Fibroblast of skin of scalp (primary cell): ENCODE results near the gene HECW1.

Experiments used
- DNase-seq: peaks from one replicate; pipeline ENCODE4 v3.0.0-alpha.2; 2013

Gene HECW1

DNA sequence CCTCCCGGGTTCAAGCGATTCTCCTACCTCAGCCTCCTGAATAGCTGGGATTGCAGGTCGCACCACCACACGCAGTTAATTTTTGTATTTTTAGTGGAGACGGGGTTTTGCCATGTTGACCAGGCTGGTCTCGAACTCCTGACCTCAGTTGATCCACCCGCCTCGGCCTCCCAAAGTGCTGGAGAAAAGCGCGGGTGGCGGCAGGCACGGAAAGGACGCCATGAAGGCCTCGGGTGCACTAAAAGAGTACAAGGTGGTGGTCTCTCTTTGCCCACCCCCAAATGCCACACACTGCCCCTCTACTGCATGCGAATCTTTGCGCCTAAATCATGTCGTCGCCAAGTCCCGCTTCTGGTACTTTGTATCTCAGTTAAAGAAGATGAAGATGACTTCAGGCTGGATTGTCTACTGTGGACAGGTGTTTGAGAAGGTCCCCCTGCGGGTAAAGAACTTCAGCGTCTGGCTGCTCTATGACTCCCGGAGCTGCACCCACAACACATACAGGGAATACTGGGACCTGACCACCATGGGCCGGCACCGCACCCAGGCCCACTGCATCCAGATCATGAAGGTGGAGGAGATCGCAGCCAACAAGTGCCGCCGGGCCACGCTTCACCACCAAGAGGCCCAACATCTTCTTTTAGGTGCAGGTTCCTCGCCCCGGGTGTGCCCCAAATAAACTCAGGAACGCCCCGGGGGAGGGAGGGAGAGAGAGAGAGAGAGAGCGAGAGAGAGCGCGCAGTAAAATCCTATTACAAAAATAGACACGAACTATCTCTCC, 161.7 kb downstream of the HECW1 start:
- DNase-seq = no peak

DNA sequence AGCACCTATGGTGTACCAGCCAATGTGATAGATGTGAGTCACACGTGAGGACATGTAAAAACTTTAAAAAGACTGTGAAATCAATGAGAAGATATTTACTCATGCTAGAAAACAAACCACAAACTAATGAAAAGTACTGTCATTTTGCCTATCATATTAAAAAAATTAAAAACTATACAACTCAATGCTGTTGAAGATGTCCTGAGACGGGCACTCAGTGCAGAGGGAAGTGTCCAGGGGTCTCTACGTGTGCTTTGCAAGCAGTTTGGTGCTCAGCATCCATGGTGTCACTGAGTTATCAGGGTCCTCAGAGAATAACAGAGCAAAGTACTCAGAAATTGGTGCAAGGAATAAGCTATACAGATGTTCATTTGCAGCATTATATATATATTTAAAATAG, 162.3 kb downstream of the HECW1 start:
- no peak for DNase-seq

DNA sequence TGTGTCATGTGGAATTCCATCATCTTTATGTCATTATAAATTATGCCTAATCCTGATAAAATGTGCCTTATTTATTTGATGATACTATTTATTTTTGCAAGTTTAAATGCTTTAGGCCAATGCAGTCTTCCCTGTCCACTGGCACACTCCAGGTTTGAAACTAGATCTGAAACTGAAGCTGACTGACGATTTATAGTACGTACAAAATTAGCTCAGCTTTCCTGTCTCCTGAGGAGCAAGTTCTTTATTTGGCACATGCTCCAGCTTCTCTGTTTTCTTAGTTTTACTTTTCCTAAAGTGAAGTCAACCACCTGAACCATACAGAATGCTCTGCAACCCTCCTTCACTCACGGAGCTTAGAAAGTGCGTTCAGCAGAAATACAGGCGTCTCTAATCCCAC, 164.1 kb downstream of the HECW1 start:
- DNase-seq = no peak

DNA sequence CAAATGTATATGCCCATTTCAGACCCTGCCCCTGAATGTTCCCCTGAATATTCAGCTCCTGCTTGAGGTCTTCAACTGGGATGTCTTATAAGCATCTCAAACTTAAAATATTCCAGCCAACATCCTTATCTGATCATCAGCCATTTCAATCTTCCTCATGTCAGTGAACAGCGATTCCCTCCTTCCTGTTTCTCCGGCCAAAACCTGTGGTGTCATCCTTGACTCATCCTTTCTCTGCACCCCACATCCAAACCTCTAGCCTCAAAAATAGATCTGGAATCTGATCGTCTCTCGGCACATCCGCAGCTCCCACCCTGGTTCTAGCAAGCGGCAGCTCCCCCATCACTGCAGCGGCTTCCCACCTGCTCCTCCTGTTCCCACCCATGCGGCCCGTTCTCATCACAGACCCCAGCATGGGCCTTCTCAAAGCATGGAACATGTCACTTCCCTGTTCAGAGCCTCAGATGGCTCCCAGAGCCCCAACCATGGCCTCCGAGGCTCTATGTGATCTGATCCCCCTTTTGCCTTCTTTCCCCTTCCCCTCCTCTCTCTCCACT, 165.7 kb downstream of the HECW1 start:
- DNase-seq = no peak

GRCh38 chr7:43281268-43281667, 168.8 kb downstream of the HECW1 start:
- no peak for DNase-seq

DNA sequence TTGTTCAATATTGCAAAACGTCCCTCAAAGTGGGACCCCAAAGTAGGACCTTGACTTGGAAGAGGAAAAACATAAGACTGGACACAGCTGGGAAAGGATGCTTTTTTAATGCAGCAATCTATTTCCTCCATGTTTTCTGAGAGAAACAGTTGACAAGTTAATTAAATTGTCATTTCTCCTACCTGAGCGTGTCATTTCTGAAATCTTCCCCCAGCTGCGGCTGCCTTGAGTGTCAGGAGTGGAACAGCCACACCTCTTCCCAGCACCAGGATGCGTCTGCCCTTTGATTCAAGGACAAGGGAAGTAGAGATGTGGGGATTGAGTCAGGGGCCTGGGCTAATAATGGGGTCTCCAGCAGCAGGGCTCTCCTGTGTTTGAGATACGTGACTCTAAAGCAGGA, 171.3 kb downstream of the HECW1 start:
- DNase-seq = no peak

GRCh38 chr7:43289826-43290225, 177.4 kb downstream of the HECW1 start:
- no peak for DNase-seq

- DNase-seq = no peak
These were observed 178.5 kb downstream of the HECW1 start for GRCh38 chr7:43290978-43291377.

GRCh38 chr7:43291789-43292188, 179.3 kb downstream of the HECW1 start:
- no peak for DNase-seq

- DNase-seq = no peak
These were observed 179.9 kb downstream of the HECW1 start for GRCh38 chr7:43292384-43292783.

DNA sequence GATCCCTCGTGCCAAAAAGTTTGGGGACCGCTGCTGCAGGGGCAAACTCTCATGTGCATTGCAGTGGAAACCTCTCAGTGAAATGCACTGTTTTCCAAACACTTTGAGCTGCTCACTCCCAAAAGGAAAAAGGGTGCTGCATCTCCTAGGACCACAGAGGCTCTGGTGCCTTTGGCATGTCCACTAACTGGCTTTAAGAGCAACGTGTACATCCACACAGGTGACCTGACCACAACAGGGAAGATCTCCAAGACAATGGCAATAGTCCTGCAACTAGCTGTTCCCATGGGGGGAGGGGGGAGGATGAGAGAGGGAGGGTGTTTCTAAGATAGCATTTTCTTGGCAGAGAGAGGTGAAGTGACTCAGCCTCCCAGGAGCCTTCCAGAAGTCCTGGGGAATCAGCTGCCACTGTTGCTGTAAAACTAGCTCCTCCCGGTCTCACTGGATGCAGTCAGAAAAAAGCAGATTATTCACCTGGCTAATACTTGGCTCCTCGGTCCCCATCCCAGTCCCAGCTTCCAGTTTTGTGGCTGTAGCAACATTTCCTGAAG, 181.7 kb downstream of the HECW1 start:
- peak; percentile 82 for DNase-seq

GRCh38 chr7:43295429-43295828, 183.0 kb downstream of the HECW1 start:
- no peak for DNase-seq

- no peak for DNase-seq
These were observed 183.9 kb downstream of the HECW1 start for GRCh38 chr7:43296306-43296705.

GRCh38 chr7:43298617-43299016, 186.2 kb downstream of the HECW1 start:
- no peak for DNase-seq

DNA sequence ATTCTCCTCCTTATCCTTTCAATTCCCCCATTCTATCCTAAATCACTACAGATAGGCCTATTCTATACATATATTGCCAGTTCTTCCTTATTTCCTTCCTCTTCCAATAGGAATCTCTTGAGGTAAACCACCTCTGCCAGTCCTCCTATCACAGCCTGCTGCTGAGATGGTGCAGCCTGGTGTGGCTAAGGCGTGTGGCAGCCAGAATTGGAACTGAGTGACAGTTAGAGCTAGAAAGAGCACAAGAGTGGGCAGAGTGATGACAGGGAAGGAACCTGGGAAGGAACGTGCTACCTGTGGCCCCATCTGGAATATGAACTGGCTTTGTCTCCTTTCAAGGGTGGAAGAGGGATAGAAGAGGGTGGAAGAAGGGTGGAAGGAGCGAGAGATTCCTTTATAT, 187.7 kb downstream of the HECW1 start:
- no peak for DNase-seq

GRCh38 chr7:43302211-43302711, 189.8 kb downstream of the HECW1 start:
- peak; percentile 46 for DNase-seq

- DNase-seq = no peak
These were observed 190.5 kb downstream of the HECW1 start for GRCh38 chr7:43302773-43303460.

GRCh38 chr7:43303740-43304241, 191.3 kb downstream of the HECW1 start:
- no peak for DNase-seq

DNA sequence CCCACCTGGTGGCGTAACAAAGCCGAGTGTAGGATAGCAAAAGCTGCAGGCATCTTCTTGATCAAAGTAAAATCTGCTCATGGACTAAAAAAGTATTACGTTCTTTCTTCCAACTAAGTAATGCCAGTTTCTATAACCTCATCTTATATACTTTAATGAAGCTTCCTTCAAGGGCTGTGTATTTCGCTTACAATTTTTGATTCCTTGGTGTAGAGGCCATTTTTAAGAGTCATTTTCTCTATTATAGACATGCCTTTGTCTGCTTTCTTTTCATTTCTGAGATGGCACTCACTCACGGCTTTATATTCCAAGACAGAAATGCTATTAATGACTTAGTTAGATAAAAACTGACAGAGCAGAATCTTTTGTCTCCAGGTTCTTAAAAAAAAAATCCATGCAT, 194.0 kb downstream of the HECW1 start:
- DNase-seq = no peak

DNA sequence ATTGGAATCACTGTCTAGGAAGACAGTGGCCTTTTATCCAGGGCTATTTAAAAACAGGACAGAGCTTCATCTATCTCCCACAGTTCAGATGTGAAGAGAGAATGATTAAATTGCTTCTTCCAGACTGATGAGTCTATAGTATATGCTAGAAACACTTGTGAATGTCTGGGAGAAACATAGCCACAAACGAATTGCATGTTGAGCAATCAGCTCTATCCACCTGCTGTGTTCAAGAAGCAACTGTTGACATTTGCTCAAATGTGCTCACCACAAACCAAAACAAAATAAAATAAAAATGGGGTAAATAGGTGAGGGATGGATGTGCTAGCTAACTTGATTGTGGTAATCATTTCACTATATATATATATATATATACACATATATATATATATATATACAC, 195.1 kb downstream of the HECW1 start:
- DNase-seq = no peak

- no peak for DNase-seq
These were observed 196.7 kb downstream of the HECW1 start for GRCh38 chr7:43308913-43309705.

- DNase-seq = no peak
These were observed 197.2 kb downstream of the HECW1 start for GRCh38 chr7:43309706-43310022.

- no peak for DNase-seq
These were observed 198.6 kb downstream of the HECW1 start for GRCh38 chr7:43311052-43311451.
